OCI-LY7 (cell line): Measurements from ENCODE around the gene MNAT1. TPM values are rescaled to one million over a fixed set of nuclear protein-coding genes. Genes with fewer than 3 reads are reported as not detected.

ENCODE experiments used
- BruUV-seq: library from RNA; stranded (reverse); fragments of 400-500 nt; replicated peaks from 2 replicates; lab custom pipeline; 2021; lab: Mats Ljungman, UMichigan
- CTCF ChIA-PET: fragments of 300-600 bp; sonication (Branson Sonifier 250); formaldehyde crosslinking; loops from one replicate; lab custom pipeline; 2022; ENCODE audit warnings: antibody characterized with exemption; ENCODE audit not compliant: unreplicated experiment; lab: Charles Lee
- POLR2A ChIA-PET: fragments of 300-600 bp; sonication (Branson Sonifier 250); formaldehyde crosslinking; loops from one replicate; lab custom pipeline; 2022; ENCODE audit warnings: antibody characterized with exemption; lab: Charles Lee
- DNase-seq: peaks from one replicate; pipeline ENCODE4 v3.0.0-alpha.2; 2015; ENCODE audit warnings: low spot score
- H2AFZ ChIP-seq: fragments of 200-600 bp; sonication (generic), shearing (Covaris generic); 2 replicates; pipeline ENCODE4 v1.6.1; 2014; ENCODE audit warnings: mild to moderate bottlenecking, antibody characterized with exemption, low read length, moderate library complexity
- H3K27ac ChIP-seq: fragments of 200-600 bp; sonication (generic); 2 replicates; pipeline ENCODE4 v1.5.1; 2014; ENCODE audit warnings: mixed run types, low read depth, mild to moderate bottlenecking, moderate library complexity, low read length, inconsistent platforms; ENCODE audit not compliant: poor library complexity, severe bottlenecking
- H3K36me3 ChIP-seq: fragments of 200-600 bp; sonication (generic); 2 replicates; pipeline ENCODE4 v1.6.1; 2014; ENCODE audit warnings: mild to moderate bottlenecking, antibody characterized with exemption, low read length, moderate library complexity, mixed read lengths; ENCODE audit not compliant: insufficient read depth
- H3K4me1 ChIP-seq: fragments of 200-600 bp; sonication (generic); 2 replicates; pipeline ENCODE4 v1.5.1; 2014; ENCODE audit warnings: mild to moderate bottlenecking, low read length; ENCODE audit not compliant: insufficient read depth, poor library complexity, severe bottlenecking
- H3K4me2 ChIP-seq: fragments of 200-600 bp; sonication (generic); 2 replicates; pipeline ENCODE4 v1.6.1; 2014; ENCODE audit warnings: mild to moderate bottlenecking, low read length
- H3K4me3 ChIP-seq: fragments of 200-600 bp; sonication (generic); 2 replicates; pipeline ENCODE4 v1.5.1; 2014; ENCODE audit warnings: mild to moderate bottlenecking, low read depth, low read length; ENCODE audit not compliant: poor library complexity, severe bottlenecking
- H3K79me2 ChIP-seq: fragments of 200-600 bp; sonication (generic); 2 replicates; pipeline ENCODE4 v1.6.1; 2016; ENCODE audit warnings: low read depth, mild to moderate bottlenecking, low read length, moderate library complexity, mixed read lengths; ENCODE audit not compliant: insufficient read depth
- H3K9me2 ChIP-seq: fragments of 200-600 bp; sonication (generic); 2 replicates; pipeline ENCODE4 v1.6.1; 2016; ENCODE audit warnings: mild to moderate bottlenecking, low read length, mixed read lengths; ENCODE audit not compliant: insufficient read depth
- H3K9me3 ChIP-seq: fragments of 200-600 bp; sonication (generic); 2 replicates; pipeline ENCODE4 v1.6.1; 2014; ENCODE audit warnings: mild to moderate bottlenecking, mixed run types, low read length, mixed read lengths
- H4K20me1 ChIP-seq: fragments of 200-600 bp; sonication (generic); 2 replicates; pipeline ENCODE4 v1.6.1; 2014; ENCODE audit warnings: mild to moderate bottlenecking, antibody characterized with exemption, low read length, moderate library complexity, mixed read lengths; ENCODE audit not compliant: insufficient read depth
- EZH2phosphoT487 ChIP-seq: fragments of 200-600 bp; sonication (generic); IDR thresholded peaks from 2 replicates; pipeline ENCODE4 v1.6.1; 2018; ENCODE audit warnings: low read depth, borderline replicate concordance, mild to moderate bottlenecking, mixed run types, antibody characterized with exemption, low read length, moderate library complexity, mixed read lengths
- intact Hi-C: fragments of 100-400 bp; cut with micrococcal nuclease; formaldehyde crosslinking; loops from one replicate; pipeline ENCODE4 v1.10.0; 2022; ENCODE audit not compliant: unreplicated experiment
- total RNA-seq, 2 experiments: library from RNA; depleted of rRNA in 1 of 2; stranded (reverse); fragments of >200 nt in 1 of 2; shearing (Covaris generic) in 1 of 2; gene quantifications; 2 replicates each; pipeline ENCODE4 v1.2.3, GENCODE V29; 2014 to 2022
- TF ChIP-seq, protein P1 (sequence below): fragments of 200-600 bp; sonication (generic); conservative IDR thresholded peaks from 2 replicates; pipeline ENCODE4 v1.5.1; 2014; ENCODE audit warnings: mild to moderate bottlenecking, antibody characterized with exemption, low read length, moderate library complexity, mixed read lengths

MNAT1 gene
- total RNA-seq, 2 experiments from 2014 or later, result 58.5 to 60.9 TPM

DNA sequence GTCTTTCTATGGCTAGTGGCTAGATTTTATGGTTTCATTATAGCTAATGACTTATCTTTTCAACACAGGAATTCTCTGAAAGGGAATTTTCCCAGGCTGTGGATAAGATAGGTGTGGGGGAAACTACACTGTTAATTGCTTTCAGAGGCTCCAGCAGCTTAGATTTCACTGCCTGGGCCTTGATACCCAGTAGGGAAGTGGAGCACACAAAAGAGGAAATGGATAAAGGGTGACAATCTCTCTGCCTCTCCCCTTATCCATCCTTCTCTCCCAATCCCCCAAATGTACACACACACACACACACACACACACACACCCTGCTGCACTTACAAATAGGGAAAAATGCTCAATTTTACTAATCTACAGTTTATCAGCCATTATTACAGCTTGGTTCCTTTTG lies 29.5 kb upstream of the MNAT1 start:
- Histone ChIP-seq H3K9me2 (no peaks in the 10 kb centered on the region), H3K4me2 (no peak overlapping the region), H3K36me3 (no peaks in the 10 kb centered on the region), H2AFZ (no peak overlapping the region), H3K27ac (no peak overlapping the region), H3K4me3 (no peak overlapping the region), H3K9me3 (peaks cover 12% of the 10 kb centered on the region; the same call in 1 of the 2 replicates), H3K79me2 (no peaks in the 10 kb centered on the region), H3K4me1 (no peaks in the 10 kb centered on the region), H4K20me1 (no peaks in the 10 kb centered on the region)
- DNase-seq, result no peak
- no TSS peak for BruUV-seq
- CTCF ChIA-PET, result no interaction called here
- intact Hi-C loops, result no loop called here
- POLR2A ChIA-PET, result interaction anchor here (0.5 to 0.7 kb wide), 3 partner anchors 9 to 409 kb away, joined by 3 read pairs; no protein-coding TSS in a partner anchor
- TF ChIP-seq EZH2phosphoT487, result no peak
- TF ChIP-seq, protein P1, sequence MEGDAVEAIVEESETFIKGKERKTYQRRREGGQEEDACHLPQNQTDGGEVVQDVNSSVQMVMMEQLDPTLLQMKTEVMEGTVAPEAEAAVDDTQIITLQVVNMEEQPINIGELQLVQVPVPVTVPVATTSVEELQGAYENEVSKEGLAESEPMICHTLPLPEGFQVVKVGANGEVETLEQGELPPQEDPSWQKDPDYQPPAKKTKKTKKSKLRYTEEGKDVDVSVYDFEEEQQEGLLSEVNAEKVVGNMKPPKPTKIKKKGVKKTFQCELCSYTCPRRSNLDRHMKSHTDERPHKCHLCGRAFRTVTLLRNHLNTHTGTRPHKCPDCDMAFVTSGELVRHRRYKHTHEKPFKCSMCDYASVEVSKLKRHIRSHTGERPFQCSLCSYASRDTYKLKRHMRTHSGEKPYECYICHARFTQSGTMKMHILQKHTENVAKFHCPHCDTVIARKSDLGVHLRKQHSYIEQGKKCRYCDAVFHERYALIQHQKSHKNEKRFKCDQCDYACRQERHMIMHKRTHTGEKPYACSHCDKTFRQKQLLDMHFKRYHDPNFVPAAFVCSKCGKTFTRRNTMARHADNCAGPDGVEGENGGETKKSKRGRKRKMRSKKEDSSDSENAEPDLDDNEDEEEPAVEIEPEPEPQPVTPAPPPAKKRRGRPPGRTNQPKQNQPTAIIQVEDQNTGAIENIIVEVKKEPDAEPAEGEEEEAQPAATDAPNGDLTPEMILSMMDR, result no peak

DNA sequence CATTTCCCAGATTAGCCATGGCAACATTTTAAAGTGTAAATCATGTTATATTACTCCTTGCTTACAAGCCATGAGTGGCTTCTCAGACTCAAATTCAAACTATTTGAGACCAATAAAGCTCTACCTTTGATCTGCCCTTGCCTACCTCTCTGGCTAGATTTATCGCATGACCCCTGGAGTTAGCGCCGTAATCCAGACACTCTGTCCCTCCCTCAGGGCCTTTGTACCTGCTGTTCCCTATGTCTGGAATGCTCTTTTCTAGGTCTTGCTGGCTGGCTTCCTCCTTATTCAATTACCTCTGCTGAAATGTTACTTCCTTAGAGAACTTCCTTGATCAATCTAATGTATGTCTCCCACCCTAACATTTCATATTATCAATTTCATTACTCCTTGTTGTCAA lies 26.7 kb upstream of the MNAT1 start:
- CTCF ChIA-PET, result no interaction called here
- Histone ChIP-seq H3K4me1 (no peaks in the 10 kb centered on the region), H4K20me1 (no peaks in the 10 kb centered on the region), H3K4me3 (no peak overlapping the region), H3K9me2 (no peaks in the 10 kb centered on the region), H2AFZ (no peak overlapping the region), H3K36me3 (no peaks in the 10 kb centered on the region), H3K79me2 (no peaks in the 10 kb centered on the region), H3K4me2 (no peak overlapping the region), H3K27ac (no peak overlapping the region), H3K9me3 (no peaks in the 10 kb centered on the region)
- TF ChIP-seq, protein P1, result no peak
- TF ChIP-seq EZH2phosphoT487, result no peak
- POLR2A ChIA-PET, result no interaction called here
- no TSS peak for BruUV-seq
- DNase-seq, result no peak
- intact Hi-C loops, result no loop called here

DNA sequence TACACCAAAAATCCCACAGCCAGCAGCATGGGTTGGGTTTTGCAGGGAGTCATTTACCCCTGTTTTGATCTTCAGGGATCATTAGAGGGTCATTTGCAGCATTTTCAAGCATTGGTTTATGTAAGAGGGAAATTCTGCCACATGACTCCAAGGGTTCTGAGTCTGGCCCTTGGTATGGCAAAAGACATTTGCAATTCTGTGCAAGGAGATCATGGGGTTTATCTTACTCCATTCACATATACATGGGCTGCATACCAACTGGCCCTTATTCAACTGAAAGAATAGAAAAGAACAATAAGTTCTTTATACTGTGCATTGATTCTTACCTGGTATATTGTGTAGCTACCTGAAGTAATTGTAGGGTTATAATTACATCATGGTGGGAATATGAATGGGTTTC lies 24.1 kb upstream of the MNAT1 start:
- no peaks in the 10 kb centered on the region for H3K4me1 ChIP-seq
- no peaks in the 10 kb centered on the region for H3K79me2 ChIP-seq
- H3K9me2 ChIP-seq, result no peaks in the 10 kb centered on the region
- POLR2A ChIA-PET, result no interaction called here
- no peak overlapping the region for H3K4me3 ChIP-seq
- no peaks in the 10 kb centered on the region for H4K20me1 ChIP-seq
- no peaks in the 10 kb centered on the region for H3K36me3 ChIP-seq
- CTCF ChIA-PET, result no interaction called here
- no peak overlapping the region for H3K4me2 ChIP-seq
- no TSS peak for BruUV-seq
- TF ChIP-seq, protein P1, result no peak
- TF ChIP-seq EZH2phosphoT487, result no peak
- no peak for DNase-seq
- no peak overlapping the region for H2AFZ ChIP-seq
- H3K27ac ChIP-seq, result no peak overlapping the region
- H3K9me3 ChIP-seq, result no peaks in the 10 kb centered on the region
- intact Hi-C loops, result no loop called here
